ENCODE results near the gene GALNT4. TPM values are rescaled to one million over a fixed set of nuclear protein-coding genes. Genes with fewer than 3 reads are reported as not detected.
A peak's percentile ranks its signal among the peaks of the same experiment; 100 is the strongest.

Gene GALNT4
- total and polyA plus RNA-seq, 9 of the 15 experiments (the other 6 are each of a cell fraction or from before 2014, with no cell fraction given), result 1.2 to 4.6 (median 3.4) TPM

GRCh38 chr12:89525824-89526770, 1.5 kb upstream of the GALNT4 start, which contains the start of gene POC1B (continued):
- TF ChIP-seq KLF10 (CRISPR knock-in tag; IDR thresholded peaks at IDR 0.05) (no peak), ZNF639 (CRISPR knock-in tag; conservative IDR thresholded peaks at IDR 0.05 in 1 of 2, IDR thresholded peaks at IDR 0.05 in 1 of 2) (peak in 1 of 2 experiments; percentile 33; a peak in 1 of 4 replicates), ZNF197 (CRISPR knock-in tag; IDR thresholded peaks at IDR 0.05; ENCODE audit: low read depth) (0 out of 2 replicates have a peak, but pooled peaks have one; percentile 65), TFAP4 (CRISPR knock-in tag; IDR thresholded peaks at IDR 0.05; ENCODE audit: borderline replicate concordance) (peak; percentile 95), PCBP2 (IDR thresholded peaks at IDR 0.05; ENCODE audit: low read depth, low read length, poor library complexity, severe bottlenecking) (no peak), SIRT6 (IDR thresholded peaks at IDR 0.05; ENCODE audit: low read depth, low read length) (no peak), ARID1B (IDR thresholded peaks at IDR 0.05) (peak; percentile 30; the same call in 1 of the 2 replicates), MTA1 (IDR thresholded peaks at IDR 0.05; ENCODE audit: borderline replicate concordance) (no peak), MEF2D (tag; conservative IDR thresholded peaks at IDR 0.05; ENCODE audit: low read depth) (0 out of 2 replicates have a peak, but pooled peaks have one; percentile 31), ZNF780A (CRISPR knock-in tag; IDR thresholded peaks at IDR 0.05) (no peak), RFX1 (IDR thresholded peaks at IDR 0.05) (peak; percentile 74), BHLHE40 (IDR thresholded peaks at IDR 0.05; ENCODE audit: low read length) (0 out of 2 replicates have a peak, but pooled peaks have one; percentile 12)
